Glutamatergic neuron (in vitro differentiated cells): ENCODE measurements around the gene ZNF253. TPM values are rescaled to one million over a fixed set of nuclear protein-coding genes. Genes with fewer than 3 reads are reported as not detected.
"Not testable (repeated sequence)": the region's sequence is repeated elsewhere in the genome, so short reads cannot be mapped to it uniquely, and the experiment has no call there.

Experiments
- DNase-seq: peaks from one replicate; pipeline ENCODE4 v3.0.0; 2022
- H3K27ac Mint-ChIP-seq: one replicate; pipeline ENCODE4 v1.8.0; 2020; ENCODE audit warnings: mild to moderate bottlenecking, mixed read lengths, inconsistent platforms; ENCODE audit not compliant: unreplicated experiment
- H3K27me3 Mint-ChIP-seq: one replicate; pipeline ENCODE4 v1.8.0; 2020; ENCODE audit warnings: mild to moderate bottlenecking, moderate library complexity, mixed read lengths, inconsistent platforms; ENCODE audit not compliant: unreplicated experiment
- H3K36me3 Mint-ChIP-seq: one replicate; pipeline ENCODE4 v1.8.0; 2020; ENCODE audit warnings: mild to moderate bottlenecking, mixed read lengths, inconsistent platforms; ENCODE audit not compliant: unreplicated experiment
- H3K4me1 Mint-ChIP-seq: one replicate; pipeline ENCODE4 v1.8.0; 2020; ENCODE audit warnings: mild to moderate bottlenecking, low read depth, mixed read lengths, inconsistent platforms; ENCODE audit not compliant: unreplicated experiment
- H3K4me3 Mint-ChIP-seq: one replicate; pipeline ENCODE4 v1.8.0; 2020; ENCODE audit warnings: mild to moderate bottlenecking, mixed read lengths, inconsistent platforms; ENCODE audit not compliant: unreplicated experiment
- H3K9me3 Mint-ChIP-seq: one replicate; pipeline ENCODE4 v1.8.0; 2020; ENCODE audit warnings: mild to moderate bottlenecking, moderate library complexity, mixed read lengths, inconsistent platforms; ENCODE audit not compliant: unreplicated experiment
- total RNA-seq: library from RNA; stranded (reverse); fragmentation: NEBNext Ultra II Directional; extraction: Animal tissue kit (Norgen Biotek cat#: 25700); gene quantifications from one replicate; pipeline ENCODE4 v1.2.1, GENCODE V29; 2021; ENCODE audit not compliant: unreplicated experiment
- TF ChIP-seq, protein P1 (sequence below): fragments of 200-600 bp; sonication (generic); IDR thresholded peaks from one replicate; pipeline ENCODE4 v1.5.0; 2021; ENCODE audit not compliant: partially characterized antibody, unreplicated experiment

ZNF253 gene
- total RNA-seq, 1 donor from 2014 or later, result 56.0 TPM

DNA sequence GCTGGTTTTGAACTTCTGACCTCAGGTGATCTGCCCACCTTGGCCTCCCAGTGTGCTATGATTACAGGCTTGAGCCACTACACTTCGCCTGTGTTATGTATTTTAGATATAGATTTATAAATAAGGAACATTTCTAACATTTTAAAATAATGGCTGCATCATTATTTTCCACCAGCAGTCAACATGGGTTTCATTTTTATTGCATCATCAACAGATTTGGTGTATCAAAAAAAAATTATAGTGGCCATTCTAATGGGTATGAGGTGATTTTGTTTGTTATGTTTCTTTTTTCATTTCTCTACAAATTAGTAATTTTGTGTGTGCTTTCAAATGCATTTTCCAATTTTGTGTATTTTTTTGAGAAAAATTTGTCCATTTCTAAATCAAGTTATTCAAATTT, 18.9 kb downstream of the ZNF253 start:
- Mint-ChIP-seq H3K4me1 (no peaks in the 10 kb centered on the region), H3K27me3 (no peaks in the 10 kb centered on the region)

DNA sequence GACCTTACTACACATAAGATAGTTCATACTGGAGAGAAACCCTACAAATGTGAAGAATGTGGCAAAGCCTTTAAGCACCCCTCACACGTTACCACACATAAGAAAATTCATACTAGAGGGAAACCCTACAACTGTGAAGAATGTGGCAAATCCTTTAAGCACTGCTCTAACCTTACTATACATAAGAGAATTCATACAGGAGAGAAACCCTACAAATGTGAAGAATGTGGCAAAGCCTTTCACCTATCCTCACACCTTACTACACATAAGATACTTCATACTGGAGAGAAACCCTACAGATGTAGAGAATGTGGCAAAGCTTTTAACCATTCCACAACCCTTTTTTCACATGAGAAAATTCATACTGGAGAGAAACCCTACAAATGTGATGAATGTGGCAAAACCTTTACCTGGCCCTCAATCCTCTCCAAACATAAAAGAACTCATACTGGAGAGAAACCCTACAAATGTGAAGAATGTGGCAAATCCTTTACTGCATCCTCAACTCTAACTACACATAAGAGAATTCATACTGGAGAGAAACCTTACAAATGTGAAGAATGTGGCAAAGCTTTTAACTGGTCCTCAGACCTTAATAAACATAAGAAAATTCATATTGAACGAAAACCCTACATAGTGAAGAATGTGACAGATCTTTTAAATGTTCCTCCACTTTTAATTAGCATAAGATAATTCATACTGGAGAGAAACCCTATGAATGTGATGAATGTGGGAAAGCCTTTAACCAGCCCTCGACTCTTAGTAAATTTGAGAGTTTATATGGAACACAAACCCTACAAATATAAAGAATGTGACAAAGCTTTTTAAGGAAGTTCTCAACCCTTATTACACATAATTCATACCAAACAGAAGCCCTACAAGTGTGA, 26.6 kb downstream of the ZNF253 start:
- not testable (repeated sequence) for H3K4me3 Mint-ChIP-seq, H3K4me1 Mint-ChIP-seq, DNase-seq
- peaks cover 67% of the 10 kb centered on the region for H3K36me3 Mint-ChIP-seq
- H3K9me3 Mint-ChIP-seq, result peaks cover 51% of the 10 kb centered on the region
- H3K27me3 Mint-ChIP-seq, result peaks cover 14% of the 10 kb centered on the region
- peak overlapping the region; percentile 31 for H3K27ac Mint-ChIP-seq

More for the DNA sequence above, 18.9 kb downstream of the ZNF253 start:
- no peak overlapping the region for H3K4me3 Mint-ChIP-seq
- TF ChIP-seq, protein P1, sequence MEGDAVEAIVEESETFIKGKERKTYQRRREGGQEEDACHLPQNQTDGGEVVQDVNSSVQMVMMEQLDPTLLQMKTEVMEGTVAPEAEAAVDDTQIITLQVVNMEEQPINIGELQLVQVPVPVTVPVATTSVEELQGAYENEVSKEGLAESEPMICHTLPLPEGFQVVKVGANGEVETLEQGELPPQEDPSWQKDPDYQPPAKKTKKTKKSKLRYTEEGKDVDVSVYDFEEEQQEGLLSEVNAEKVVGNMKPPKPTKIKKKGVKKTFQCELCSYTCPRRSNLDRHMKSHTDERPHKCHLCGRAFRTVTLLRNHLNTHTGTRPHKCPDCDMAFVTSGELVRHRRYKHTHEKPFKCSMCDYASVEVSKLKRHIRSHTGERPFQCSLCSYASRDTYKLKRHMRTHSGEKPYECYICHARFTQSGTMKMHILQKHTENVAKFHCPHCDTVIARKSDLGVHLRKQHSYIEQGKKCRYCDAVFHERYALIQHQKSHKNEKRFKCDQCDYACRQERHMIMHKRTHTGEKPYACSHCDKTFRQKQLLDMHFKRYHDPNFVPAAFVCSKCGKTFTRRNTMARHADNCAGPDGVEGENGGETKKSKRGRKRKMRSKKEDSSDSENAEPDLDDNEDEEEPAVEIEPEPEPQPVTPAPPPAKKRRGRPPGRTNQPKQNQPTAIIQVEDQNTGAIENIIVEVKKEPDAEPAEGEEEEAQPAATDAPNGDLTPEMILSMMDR, result no peak
- peaks cover 46% of the 10 kb centered on the region for H3K36me3 Mint-ChIP-seq
- no peak overlapping the region for H3K27ac Mint-ChIP-seq
- H3K9me3 Mint-ChIP-seq, result peaks cover 3% of the 10 kb centered on the region
- DNase-seq, result no peak

DNA sequence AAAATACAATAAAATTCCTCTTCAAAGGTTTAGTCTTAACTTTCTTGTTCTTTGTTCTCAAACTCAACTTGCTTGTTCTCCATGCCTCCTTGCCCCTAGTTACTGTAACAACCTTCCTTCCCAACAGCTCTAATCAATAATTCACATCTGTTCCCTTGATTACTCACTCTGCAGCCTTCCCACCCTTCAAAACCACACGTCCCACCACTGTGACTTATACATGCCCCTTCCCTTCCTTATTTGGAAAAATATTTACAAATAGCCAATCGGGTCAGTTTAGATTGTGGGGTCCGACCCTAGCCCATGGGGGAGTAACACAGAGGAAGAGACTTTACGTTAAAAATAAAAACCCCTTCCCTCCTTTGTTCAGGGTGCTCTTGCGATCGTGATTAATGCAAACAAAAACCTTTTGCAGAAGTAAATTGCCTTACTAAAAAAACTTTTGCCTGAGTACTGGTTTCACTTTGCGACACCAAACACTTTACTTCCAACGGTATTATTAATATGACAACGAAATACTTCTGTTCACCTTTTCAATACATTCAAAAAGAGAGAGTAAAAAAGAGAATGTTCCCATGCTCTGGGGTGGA, 34.6 kb downstream of the ZNF253 start:
- Mint-ChIP-seq H3K9me3 (peaks cover 40% of the 10 kb centered on the region), H3K27ac (peak overlapping the region; percentile 100), H3K4me3 (peak overlapping the region; percentile 98), H3K36me3 (peaks cover 39% of the 10 kb centered on the region), H3K4me1 (peaks cover 26% of the 10 kb centered on the region), H3K27me3 (peaks cover 18% of the 10 kb centered on the region)
- TF ChIP-seq, protein P1, result no peak
- DNase-seq, result no peak

GRCh38 chr19:19900729-19901444, 35.2 kb downstream of the ZNF253 start, which contains the start of gene ZNF93:
Gene ZNF93, plus strand, starts transcription at chr19:19900946. Its CDS starts 143 bp downstream, at chr19:19901089.
- Mint-ChIP-seq H3K27me3 (peaks cover 17% of the 10 kb centered on the region), H3K4me3 (peak within 1 kb of the TSS; percentile 98), H3K9me3 (peaks cover 33% of the 10 kb centered on the region), H3K27ac (peak within 1 kb of the TSS; percentile 100), H3K36me3 (peaks cover 32% of the 10 kb centered on the region), H3K4me1 (peaks cover 32% of the 10 kb centered on the region)
- TF ChIP-seq, protein P1, result no peak
- peak; percentile 92 for DNase-seq

DNA sequence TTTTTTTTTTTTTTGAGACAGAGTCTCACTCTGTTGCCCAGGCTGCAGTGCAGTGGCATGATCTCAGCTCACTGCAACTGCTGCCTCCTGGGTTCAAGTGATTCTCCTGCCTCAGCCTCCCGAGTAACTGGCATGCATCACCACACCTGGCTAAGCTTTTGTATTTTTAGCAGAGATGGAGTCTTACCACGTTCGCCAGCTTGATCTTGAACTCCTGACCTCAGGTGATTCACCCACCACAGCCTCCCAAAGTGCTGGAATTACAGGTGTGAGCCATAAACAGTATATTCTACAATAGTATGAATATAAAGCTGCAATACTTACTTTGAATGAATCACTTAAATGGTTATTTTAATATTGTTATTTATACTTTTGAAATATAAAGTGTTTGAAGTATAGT, 41.9 kb downstream of the ZNF253 start:
- peaks cover 43% of the 10 kb centered on the region for H3K4me1 Mint-ChIP-seq
- H3K27ac Mint-ChIP-seq, H3K9me3 Mint-ChIP-seq, H3K36me3 Mint-ChIP-seq, H3K4me3 Mint-ChIP-seq, H3K27me3 Mint-ChIP-seq, DNase-seq: not testable (repeated sequence)
